ENCODE measurements around the gene STARD7.

STARD7 gene

DNA sequence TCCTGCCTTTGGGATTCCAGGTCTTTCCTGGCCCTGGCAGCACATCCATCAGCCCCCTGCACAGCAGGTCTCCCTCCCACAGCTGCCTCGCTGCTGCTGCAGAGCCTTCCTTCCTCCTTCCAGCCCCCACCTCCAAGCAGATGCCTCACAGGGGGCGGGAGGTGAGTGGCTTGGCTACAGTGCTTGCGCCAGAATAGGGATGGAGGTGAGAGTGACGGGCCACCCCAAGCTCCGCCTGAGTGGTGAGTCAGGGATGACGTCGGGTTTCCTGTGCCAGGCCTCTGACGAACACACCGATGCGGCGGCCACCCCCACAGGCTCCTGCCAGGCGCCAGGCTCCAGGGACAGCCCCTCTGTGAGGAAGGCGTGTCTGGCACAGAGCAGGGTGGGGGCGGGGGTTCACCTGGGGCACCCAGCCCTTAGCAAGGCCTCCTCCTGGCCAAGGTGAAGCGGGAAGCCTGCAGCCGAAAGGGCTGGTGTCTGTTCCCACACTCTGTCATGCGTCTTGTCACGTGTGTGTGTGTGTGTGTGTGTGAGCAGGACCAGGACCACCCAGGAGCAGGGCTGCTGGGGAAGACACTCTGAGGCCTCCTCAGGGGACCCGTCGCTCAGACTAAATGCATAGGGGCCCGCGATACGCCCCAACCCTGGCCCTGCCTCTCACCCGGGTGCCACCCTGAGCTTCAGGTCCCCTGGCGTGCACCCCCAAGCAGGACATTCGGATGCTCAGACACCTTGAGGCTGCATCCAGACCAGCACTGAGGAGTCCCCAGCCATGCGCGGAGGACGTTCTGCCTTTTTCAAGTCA is 60.0 kb downstream of the STARD7 start:
- TF ChIP-seq GLIS3 (CRISPR knock-in tag; IDR thresholded peaks at IDR 0.05) (no peak), ZFP30 (CRISPR knock-in tag; IDR thresholded peaks at IDR 0.05) (no peak), CSDC2 (CRISPR knock-in tag; IDR thresholded peaks at IDR 0.05) (no peak), ZFP3 (CRISPR knock-in tag; IDR thresholded peaks at IDR 0.05) (0 out of 2 replicates have a peak, but pooled peaks have one; percentile 45), PATZ1 (CRISPR knock-in tag; IDR thresholded peaks at IDR 0.05; ENCODE audit: borderline replicate concordance) (no peak), CREB5 (CRISPR knock-in tag; IDR thresholded peaks at IDR 0.05; ENCODE audit: low read depth) (no peak)
- TF ChIP-seq, protein P1, sequence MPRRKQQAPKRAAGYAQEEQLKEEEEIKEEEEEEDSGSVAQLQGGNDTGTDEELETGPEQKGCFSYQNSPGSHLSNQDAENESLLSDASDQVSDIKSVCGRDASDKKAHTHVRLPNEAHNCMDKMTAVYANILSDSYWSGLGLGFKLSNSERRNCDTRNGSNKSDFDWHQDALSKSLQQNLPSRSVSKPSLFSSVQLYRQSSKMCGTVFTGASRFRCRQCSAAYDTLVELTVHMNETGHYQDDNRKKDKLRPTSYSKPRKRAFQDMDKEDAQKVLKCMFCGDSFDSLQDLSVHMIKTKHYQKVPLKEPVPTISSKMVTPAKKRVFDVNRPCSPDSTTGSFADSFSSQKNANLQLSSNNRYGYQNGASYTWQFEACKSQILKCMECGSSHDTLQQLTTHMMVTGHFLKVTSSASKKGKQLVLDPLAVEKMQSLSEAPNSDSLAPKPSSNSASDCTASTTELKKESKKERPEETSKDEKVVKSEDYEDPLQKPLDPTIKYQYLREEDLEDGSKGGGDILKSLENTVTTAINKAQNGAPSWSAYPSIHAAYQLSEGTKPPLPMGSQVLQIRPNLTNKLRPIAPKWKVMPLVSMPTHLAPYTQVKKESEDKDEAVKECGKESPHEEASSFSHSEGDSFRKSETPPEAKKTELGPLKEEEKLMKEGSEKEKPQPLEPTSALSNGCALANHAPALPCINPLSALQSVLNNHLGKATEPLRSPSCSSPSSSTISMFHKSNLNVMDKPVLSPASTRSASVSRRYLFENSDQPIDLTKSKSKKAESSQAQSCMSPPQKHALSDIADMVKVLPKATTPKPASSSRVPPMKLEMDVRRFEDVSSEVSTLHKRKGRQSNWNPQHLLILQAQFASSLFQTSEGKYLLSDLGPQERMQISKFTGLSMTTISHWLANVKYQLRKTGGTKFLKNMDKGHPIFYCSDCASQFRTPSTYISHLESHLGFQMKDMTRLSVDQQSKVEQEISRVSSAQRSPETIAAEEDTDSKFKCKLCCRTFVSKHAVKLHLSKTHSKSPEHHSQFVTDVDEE (CRISPR knock-in tag; IDR thresholded peaks at IDR 0.05): peak; percentile 35; the same call in 1 of the 2 replicates
- ATAC-seq: peak; percentile 82

- no peak for TF ChIP-seq CREB5 (CRISPR knock-in tag; IDR thresholded peaks at IDR 0.05; ENCODE audit: low read depth)
- 0 out of 2 replicates have a peak, but pooled peaks have one; percentile 30 for TF ChIP-seq SNAI2 (CRISPR knock-in tag; IDR thresholded peaks at IDR 0.05)
- ATAC-seq: peak; percentile 1; the same call in 2 of the 3 replicates
These were observed 60.9 kb downstream of the STARD7 start for GRCh38 chr2:96147593-96148201.

DNA sequence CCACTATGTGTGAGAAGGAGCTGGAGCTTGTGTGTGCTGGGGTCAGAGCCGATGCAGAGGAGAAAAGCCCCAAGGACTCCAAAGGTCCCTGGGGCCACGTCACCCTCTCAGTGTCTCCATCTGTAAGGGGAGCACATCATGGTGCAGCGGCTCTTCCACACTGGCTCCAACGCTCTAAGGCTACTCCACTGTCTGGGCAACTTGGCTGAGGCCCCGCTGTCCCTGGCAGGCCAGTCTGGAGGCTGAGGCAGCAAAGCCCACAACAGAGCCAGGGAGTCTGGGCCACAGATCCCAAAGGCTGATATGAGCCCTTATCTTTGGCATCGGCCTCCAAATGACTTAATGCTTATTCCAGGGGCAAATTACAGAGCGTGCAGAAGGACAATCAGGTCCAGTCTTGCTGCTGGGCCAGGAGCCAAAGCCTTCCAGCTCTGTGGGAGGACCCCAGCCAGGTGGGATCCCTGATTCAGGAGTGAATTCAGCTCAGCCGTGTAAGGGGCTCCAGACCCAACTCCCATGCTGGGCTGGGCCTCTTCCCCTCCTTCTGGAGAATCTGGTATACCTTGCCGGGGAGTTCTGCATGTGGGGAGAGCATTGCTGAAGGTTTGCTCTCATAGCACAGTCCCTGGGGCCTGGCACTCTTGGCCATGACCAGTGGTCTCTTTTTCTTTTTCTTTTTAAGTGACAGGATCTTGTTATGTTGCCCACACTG is 61.6 kb downstream of the STARD7 start:
- peak; percentile 78 for ATAC-seq
- TF ChIP-seq ZFP3 (CRISPR knock-in tag; IDR thresholded peaks at IDR 0.05) (peak; percentile 67; the same call in 1 of the 2 replicates), PATZ1 (CRISPR knock-in tag; IDR thresholded peaks at IDR 0.05; ENCODE audit: borderline replicate concordance) (no peak), TOX (CRISPR knock-in tag; IDR thresholded peaks at IDR 0.05; ENCODE audit: borderline replicate concordance) (no peak), ZFP30 (CRISPR knock-in tag; IDR thresholded peaks at IDR 0.05) (0 out of 2 replicates have a peak, but pooled peaks have one; percentile 12), ESRRG (CRISPR knock-in tag; IDR thresholded peaks at IDR 0.05) (no peak), RARB (CRISPR knock-in tag; IDR thresholded peaks at IDR 0.05) (no peak), OSR1 (CRISPR knock-in tag; IDR thresholded peaks at IDR 0.05) (no peak), PPARA (CRISPR knock-in tag; IDR thresholded peaks at IDR 0.05; ENCODE audit: borderline replicate concordance) (peak; percentile 22; the same call in 1 of the 2 replicates), TCF4 (CRISPR knock-in tag; IDR thresholded peaks at IDR 0.05; ENCODE audit: borderline replicate concordance) (peak; percentile 89), POU6F1 (CRISPR knock-in tag; IDR thresholded peaks at IDR 0.05; ENCODE audit: borderline replicate concordance, low read depth) (no peak)
- TF ChIP-seq, protein P2, sequence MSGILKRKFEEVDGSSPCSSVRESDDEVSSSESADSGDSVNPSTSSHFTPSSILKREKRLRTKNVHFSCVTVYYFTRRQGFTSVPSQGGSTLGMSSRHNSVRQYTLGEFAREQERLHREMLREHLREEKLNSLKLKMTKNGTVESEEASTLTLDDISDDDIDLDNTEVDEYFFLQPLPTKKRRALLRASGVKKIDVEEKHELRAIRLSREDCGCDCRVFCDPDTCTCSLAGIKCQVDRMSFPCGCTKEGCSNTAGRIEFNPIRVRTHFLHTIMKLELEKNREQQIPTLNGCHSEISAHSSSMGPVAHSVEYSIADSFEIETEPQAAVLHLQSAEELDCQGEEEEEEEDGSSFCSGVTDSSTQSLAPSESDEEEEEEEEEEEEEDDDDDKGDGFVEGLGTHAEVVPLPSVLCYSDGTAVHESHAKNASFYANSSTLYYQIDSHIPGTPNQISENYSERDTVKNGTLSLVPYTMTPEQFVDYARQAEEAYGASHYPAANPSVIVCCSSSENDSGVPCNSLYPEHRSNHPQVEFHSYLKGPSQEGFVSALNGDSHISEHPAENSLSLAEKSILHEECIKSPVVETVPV (CRISPR knock-in tag; IDR thresholded peaks at IDR 0.05): no peak
- TF ChIP-seq, protein P1 (CRISPR knock-in tag; IDR thresholded peaks at IDR 0.05): peak; percentile 73; the same call in 1 of the 2 replicates
